Measurements from ENCODE around the gene STEAP4.
A peak's percentile ranks its signal among the peaks of the same experiment; 100 is the strongest.
"Not testable (repeated sequence)": the region's sequence is repeated elsewhere in the genome, so short reads cannot be mapped to it uniquely, and the experiment has no call there.

The STEAP4 gene

GRCh38 chr7:88264987-88265386 is 41.7 kb downstream of the STEAP4 start:
- peak; percentile 20 for DNase-seq

- no peak for DNase-seq
These were observed 44.1 kb downstream of the STEAP4 start for GRCh38 chr7:88262562-88262961.

- DNase-seq = no peak
These were observed 46.0 kb downstream of the STEAP4 start for GRCh38 chr7:88260719-88261118.

- DNase-seq = no peak
These were observed 46.9 kb downstream of the STEAP4 start for GRCh38 chr7:88259656-88260380.

DNA sequence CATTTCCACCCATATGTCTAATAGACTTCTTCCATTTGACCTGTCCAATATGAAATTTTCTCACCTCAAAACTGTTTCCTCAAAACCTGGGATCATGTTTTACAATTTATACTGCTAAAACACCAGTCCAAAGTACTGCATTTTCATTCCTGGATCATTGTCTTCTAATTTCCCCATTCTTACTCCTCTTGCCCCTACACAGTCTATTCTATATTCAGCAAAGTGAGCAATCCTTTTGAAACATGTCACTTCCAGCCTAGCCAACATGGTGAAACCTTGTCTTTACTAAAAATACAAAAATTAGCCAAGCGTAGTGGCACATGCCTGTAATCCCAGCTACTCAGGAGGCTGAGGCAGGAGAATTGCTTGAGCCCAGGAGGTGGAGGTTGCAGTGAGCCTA is 48.4 kb downstream of the STEAP4 start:
- DNase-seq = not testable (repeated sequence)

DNA sequence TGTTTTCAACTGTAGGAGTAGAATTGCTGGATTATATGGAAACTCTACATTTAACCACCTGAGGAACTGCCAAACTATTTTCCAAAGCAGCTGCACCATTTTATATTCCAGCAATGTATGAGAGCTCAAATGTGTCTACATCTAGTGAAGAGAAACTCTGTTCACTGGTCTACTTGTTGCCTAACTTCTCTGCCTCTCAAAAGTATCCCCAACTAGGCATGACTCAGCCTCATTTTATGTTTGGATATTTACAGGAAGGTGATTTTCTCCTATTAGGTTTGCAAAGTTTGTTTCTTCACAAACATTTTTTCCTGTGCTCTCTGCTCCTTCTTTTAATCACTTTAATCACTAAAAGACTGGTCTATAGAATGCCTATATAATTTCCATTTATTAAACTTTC is 49.8 kb downstream of the STEAP4 start:
- DNase-seq = no peak

- DNase-seq = no peak
These were observed 51.8 kb downstream of the STEAP4 start for GRCh38 chr7:88254721-88255424.

- no peak for DNase-seq
These were observed 53.1 kb downstream of the STEAP4 start for GRCh38 chr7:88253640-88254039.

DNA sequence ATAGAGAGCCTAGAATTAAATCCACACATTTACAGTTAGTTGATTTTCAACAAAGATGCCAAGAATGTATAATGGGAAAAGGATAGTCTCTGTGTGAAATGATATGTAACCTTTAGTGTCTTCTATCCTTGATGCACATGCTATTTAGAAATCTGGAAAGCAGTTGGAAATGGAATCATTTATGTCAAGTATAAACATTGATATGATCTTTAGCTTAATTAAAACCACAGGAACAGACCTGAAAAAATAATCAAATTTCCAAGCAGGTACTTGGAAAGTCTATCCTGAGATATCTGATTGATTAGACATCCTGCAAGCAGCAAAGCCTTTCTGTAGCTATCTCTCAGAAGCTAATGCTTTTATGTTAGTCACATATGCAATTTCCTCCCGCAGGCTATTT is 62.4 kb downstream of the STEAP4 start:
- no peak for DNase-seq

GRCh38 chr7:88243345-88243909 is 63.3 kb downstream of the STEAP4 start:
- DNase-seq = no peak

- no peak for DNase-seq
These were observed 66.8 kb downstream of the STEAP4 start for GRCh38 chr7:88239852-88240251.

GRCh38 chr7:88233828-88234227 is 72.9 kb downstream of the STEAP4 start:
- DNase-seq = no peak

GRCh38 chr7:88230646-88231045 is 76.0 kb downstream of the STEAP4 start:
- DNase-seq = no peak

DNA sequence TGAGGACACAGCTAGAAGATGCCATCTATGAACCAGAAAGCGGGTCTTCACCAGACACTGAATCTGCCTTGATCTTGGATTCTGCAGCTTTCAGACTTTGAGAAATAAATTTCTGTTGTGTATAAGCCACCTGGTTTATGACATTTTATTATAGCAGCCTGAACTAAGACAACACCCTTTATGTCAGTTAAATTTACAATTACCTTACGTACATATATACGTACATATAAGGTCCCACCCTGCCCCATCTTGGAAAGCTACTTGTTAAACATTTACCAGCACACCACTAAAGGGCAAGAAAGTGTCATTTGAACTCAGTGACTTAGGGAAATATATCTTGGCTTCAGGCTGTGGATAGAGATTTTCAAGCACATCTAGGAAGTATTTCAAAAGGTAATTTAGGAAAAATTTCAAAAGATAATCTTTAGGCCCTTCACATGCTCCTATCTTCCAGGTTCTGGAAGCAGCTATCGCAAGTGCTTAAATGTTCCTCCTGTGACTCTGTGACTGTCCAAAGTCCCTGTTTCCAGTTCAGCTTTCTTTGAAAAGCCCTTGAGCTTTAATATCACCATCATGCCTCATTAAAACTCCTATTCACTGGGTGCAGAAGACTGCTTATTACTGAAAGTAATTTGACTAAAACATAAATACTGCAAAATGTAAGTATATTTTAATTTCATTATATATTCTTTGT is 77.2 kb downstream of the STEAP4 start:
- DNase-seq = no peak

GRCh38 chr7:88226886-88227516 is 79.7 kb downstream of the STEAP4 start:
- no peak for DNase-seq

GRCh38 chr7:88226201-88226600 is 80.5 kb downstream of the STEAP4 start:
- no peak for DNase-seq

DNA sequence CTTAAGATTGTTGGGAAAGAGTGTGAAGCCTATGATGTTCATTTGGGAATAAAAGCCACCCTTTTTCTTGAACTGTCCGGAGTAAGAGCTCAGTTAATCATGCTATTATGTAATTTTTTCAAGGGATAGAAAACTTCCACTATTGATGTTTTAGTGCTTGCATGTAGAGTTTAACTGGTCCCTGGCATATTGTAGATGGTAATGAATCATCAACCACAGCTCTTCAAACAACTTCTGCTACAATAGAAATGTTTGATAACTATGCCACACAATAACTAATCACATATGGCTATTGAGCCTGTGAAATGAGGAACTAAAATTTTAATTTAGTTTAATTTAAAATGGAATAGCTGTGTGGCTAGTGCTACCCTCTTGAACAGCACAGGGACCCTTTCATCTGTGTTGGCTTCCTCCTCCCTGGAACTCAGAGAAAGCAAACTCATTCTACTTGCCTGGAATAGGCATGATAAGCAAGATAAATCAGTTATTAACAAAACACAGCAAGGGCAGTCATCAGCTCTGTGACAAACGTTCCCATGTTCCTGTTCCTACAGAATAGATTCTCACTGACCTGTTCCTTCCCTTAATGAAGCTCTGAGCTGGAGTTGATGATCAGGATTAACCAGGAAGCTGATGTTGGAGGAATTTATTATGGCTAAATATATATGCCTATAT is 82.0 kb downstream of the STEAP4 start:
- no peak for DNase-seq

DNA sequence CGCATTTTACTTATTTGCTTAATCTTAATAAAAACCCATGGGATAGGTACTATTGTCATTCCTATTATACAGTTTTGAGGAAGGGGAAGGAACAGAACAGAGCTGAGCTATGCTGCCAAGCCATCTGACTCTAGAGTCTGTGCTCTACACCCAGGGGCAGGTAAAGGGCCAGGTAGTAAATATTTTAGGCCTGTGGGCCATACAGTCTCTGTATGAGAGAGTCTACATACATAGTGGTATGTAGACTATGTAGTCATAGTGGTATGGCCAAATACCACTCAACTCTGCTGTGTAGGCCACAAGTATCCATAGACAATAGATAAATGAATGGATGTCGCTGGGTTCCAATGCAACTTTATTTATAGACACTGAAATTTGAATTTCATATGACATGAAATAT is 83.4 kb downstream of the STEAP4 start:
- no peak for DNase-seq
